ENCODE measurements around the gene ZBTB17.
"Not testable (repeated sequence)": the region's sequence is repeated elsewhere in the genome, so short reads cannot be mapped to it uniquely, and the experiment has no call there.

The ZBTB17 gene

DNA sequence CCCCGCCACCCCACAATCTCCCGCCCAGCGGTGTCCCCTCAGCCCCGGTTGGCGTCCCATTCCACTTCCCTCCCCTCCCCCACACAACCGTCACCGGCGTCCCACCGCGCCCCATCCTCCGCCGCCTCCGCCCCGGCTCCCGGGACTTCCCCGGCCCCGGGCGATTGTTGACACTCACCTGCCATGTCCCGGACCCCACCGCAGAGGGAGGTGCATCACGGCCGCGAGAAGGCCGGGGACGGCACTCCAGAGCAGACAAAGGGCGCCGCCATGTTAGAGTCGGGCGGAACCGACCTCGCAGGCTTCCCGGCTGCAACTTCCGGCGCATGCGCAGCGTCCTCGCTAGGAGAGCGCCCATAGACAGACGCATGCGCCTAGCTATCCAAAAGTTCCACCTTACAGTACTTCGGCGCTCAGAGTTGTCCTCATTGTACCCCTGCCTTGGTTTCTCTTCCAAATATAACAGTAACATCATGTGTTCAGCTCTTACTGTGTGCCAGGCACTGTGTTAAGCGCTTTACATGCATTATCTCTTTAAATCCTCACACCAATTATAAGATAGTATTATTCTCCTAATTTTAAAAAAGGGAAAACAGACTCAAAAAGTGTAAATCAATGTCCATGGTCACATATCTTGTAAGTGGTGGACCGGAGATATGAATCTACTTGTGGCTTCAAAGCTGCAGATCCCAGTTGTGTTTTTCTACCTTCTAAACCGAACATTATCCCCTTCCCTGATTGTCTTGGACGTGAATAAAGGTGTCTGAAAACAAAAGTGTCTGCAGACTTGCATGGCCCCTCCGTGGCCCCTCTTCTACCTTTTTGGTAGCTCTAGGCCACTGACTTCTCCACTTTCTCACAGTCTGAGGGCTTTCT lies at the start of gene ZBTB17:
Gene ZBTB17 (minus strand): TSS at position 297 of the 876 bp plus-strand sequence. CDS start 27,606 bp downstream, outside the sequence.
- peak; percentile 87 for DNase-seq

GRCh38 chr1:16023050-16023653 lies 47.3 kb upstream of the ZBTB17 start:
- no peak for DNase-seq

GRCh38 chr1:16022393-16022792 lies 46.5 kb upstream of the ZBTB17 start:
- DNase-seq = no peak

DNA sequence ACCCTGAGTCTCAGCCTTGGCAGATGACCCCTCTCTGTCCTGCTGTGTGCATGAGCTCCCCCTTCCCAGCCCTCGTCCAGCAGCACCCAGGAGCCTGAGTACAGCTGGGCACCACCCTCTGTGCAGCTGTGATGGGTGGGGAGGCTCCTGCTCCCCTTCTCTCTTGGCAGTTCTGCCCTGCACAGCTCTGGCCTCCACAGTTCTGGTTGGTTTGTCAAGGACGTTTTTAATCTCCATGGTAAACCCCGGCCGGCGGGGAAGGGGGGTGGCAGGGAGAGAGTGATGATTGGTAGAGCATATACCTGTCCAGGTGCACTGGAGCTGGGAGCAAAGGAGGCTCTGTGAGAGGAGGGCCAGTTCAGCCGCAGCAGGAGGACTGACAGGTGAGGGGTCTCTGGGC lies 45.8 kb upstream of the ZBTB17 start, which contains the start of gene CLCNKA:
Gene CLCNKA (plus strand): TSS at position 356 of the 400 bp plus-strand sequence. CDS start 584 bp downstream, outside the sequence.
- peak; percentile 7 for DNase-seq

DNA sequence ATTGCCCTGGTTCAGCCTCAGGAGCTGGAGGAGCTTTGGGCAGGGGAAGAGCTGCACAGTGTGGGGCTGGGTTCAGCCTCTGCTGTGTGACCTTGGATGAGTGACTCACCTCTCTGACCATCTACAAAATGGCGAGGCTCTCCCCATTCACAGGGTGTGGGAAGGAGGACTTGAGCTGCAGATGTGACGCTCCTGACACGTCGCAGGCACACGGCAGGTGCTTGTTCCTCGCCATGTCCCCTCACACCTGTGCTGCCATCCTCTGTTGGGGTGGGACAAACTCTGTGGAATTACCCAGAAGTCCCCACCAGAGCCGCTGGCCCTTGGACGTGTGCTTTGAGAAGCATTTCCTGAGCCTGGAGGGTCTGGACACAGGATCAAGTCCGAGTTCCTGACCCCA lies 45.0 kb upstream of the ZBTB17 start:
- not testable (repeated sequence) for DNase-seq

DNA sequence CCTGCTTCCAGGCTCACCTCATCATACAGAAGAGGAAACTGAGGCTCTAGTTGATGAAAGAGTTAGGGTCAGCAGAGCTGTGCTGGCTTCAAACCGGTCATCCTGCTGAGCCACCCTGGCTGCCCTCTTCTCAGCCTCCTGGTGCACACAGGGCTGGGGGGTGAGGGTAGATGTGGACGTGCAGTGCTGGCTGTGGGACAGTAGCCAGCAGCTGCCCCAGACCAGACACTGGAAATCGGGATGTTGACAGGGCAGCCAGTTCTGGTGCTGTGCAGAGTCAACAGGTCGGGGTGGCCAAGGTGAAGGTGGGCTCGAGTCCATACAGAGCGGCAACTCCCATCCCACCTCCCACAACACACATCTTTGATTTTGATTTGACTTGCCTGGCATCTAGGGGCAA lies 44.4 kb upstream of the ZBTB17 start:
- DNase-seq = no peak

- DNase-seq = no peak
Measured at GRCh38 chr1:16019644-16020277, 43.9 kb upstream of the ZBTB17 start.

DNA sequence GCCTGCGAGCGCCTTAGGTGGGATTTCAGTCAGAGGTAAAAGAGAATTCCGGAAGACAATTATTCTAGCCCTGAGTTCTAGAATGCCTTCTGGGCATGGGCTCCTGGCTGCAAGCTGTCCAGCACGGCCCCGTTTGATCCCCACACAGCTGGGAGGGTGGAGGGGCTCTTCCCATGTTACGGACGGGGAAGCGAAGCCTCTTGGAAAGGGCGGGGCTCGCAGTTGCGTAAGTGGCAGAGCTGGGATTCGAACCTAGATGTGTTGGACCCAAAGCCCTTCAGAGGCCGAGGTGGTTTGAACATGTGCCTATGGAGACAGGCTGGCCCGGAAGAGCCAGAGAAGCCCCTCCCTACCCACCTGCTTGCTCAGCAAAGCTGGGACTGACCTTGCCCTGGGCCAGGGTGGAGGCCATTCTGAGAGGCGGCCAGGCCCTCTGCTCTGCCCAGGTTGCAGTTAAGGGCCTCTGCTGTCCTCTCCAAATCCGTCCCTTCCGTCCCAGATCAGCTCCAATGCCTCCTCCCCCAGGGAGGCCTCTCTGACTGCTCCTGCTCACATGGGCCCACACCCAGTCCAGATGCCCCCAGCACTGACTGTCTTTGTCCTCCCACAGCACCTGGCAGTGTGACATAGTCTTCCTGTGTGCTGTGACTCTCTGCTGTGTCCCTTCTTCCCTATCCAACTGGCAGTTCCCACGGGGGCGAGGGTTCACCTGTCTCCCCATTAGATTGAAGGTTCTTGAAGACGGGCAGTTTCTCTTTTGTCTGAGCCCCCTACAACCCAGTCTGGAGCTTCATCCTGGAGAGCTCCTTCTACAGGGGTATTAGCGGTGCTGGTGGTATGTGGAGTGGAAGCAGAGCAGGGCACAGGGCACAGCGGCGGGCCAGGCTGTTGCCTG lies 43.1 kb upstream of the ZBTB17 start:
- no peak for DNase-seq

- DNase-seq = no peak
Measured at GRCh38 chr1:16018308-16018707, 42.4 kb upstream of the ZBTB17 start.

GRCh38 chr1:16017461-16018303 lies 41.8 kb upstream of the ZBTB17 start, which contains the start of gene HSPB7:
HSPB7 (minus strand) TSS chr1:16018043; CDS start chr1:16017963, 80 bp downstream.
- no peak for DNase-seq

DNA sequence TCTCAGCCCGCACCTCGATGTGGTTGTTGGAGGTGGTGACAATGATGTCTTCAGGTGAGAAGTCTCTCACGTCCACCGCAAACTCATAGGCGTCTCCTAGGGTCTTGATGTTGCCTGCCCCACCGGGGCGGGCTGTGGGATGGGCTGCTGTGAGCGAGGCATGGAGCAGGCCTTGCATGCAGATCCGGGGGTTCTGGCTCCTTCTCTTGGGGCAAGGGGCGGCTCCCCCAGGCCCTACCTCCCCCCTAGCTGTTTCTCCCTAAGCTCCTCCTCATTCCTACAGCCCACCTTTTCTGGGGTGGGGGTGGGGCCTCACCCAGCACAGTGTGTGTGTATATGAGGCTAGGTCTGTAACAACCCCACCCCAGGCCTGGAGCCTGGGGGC lies 41.2 kb upstream of the ZBTB17 start:
- DNase-seq = no peak

- DNase-seq = no peak
Measured at GRCh38 chr1:16015960-16016901, 40.3 kb upstream of the ZBTB17 start.

- DNase-seq = no peak
Measured at GRCh38 chr1:16015491-16015890, 39.6 kb upstream of the ZBTB17 start.

- no peak for DNase-seq
Measured at GRCh38 chr1:16014509-16015482, 38.9 kb upstream of the ZBTB17 start.

DNA sequence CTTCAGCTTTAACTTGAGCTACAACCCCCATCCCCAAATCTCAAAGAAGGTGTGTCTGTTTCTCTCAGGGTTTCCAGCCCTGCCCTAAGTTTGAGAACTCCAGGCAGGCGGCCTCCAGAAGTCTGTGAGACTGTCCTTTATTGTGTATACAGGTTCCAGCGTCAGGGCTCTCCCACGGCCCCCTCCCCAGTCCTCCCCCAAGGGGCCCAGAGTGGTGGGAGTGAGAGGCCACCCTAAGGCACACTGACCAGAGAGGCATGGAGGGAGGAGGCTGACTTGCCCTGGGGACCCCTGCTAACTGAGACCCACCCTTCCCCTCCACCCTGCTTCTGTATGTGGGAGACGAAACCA lies 38.0 kb upstream of the ZBTB17 start:
- DNase-seq = no peak

GRCh38 chr1:16013220-16013907 lies 37.5 kb upstream of the ZBTB17 start:
- DNase-seq = peak; percentile 34

DNA sequence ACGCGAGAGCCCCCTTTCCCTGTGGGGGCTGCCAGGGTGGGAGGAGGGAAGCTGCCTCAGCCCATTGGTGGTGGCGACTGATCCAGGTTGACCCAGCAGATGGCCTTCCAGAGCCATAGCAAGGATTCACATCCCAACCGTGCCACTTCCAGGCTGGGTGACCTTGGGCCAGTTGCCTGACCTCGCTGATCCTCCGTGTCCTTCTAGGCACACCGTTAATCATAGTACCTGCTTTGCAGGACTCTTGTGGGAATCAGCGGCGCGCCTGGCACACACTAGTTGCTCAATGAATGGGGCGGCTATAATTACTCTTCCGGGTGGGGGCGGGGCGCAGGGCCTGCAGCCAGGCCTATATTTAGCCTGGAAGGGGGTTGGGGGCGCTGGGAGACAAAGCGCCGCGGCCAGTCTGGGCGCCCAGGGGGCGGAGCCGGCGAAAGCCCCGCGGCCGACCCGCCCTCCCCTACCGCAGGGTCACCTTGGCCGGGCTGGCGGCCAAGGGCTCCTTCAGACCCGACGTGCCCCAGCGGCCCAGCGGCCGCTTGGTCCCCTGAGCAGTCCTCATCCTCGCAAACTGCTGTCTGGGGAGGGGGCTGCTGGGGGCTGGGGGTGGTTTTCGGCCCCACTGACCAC lies 36.8 kb upstream of the ZBTB17 start:
- DNase-seq = peak; percentile 67

GRCh38 chr1:16011936-16012589 lies 36.2 kb upstream of the ZBTB17 start:
- DNase-seq = no peak
